GM23338 (cell line): Measurements from ENCODE around the gene FILIP1L. TPM values are rescaled to one million over a fixed set of nuclear protein-coding genes. Genes with fewer than 3 reads are reported as not detected.

ENCODE experiments used
- ATAC-seq: fragments of 200-7000 bp; cut with Tn5 transposase; 3 replicates; pipeline ENCODE4 v1.9.1; 2020
- DNase-seq: peaks from one replicate; pipeline ENCODE4 v3.0.0-alpha.2; 2015; ENCODE audit warnings: low spot score
- H2AFZ ChIP-seq: fragments of 200-600 bp; sonication (generic); 2 replicates; pipeline ENCODE4 v1.8.0; 2016; ENCODE audit warnings: antibody characterized with exemption, mild to moderate bottlenecking, moderate library complexity
- H3F3A ChIP-seq: fragments of 200-600 bp; sonication (generic); replicated peaks from 2 replicates; pipeline ENCODE4 v1.8.0; 2017; ENCODE audit warnings: antibody characterized with exemption, mixed run types, low read depth
- H3K27ac ChIP-seq: fragments of 200-600 bp; sonication (generic); 2 replicates; pipeline ENCODE4 v1.6.1; 2016; ENCODE audit warnings: low read depth
- H3K27me3 ChIP-seq: fragments of 200-600 bp; sonication (generic); 2 replicates; pipeline ENCODE4 v1.8.0; 2016; ENCODE audit warnings: mild to moderate bottlenecking, mixed run types, moderate library complexity; ENCODE audit not compliant: insufficient read depth
- H3K36me3 ChIP-seq: fragments of 200-600 bp; sonication (generic); 2 replicates; pipeline ENCODE4 v1.8.0; 2016; ENCODE audit warnings: mild to moderate bottlenecking; ENCODE audit not compliant: insufficient read depth
- H3K4me1 ChIP-seq: fragments of 200-600 bp; sonication (generic); 2 replicates; pipeline ENCODE4 v1.8.0; 2016; ENCODE audit warnings: mild to moderate bottlenecking, moderate library complexity; ENCODE audit not compliant: insufficient read depth
- H3K4me2 ChIP-seq: fragments of 200-600 bp; sonication (generic); 2 replicates; pipeline ENCODE4 v1.7.1; 2017; ENCODE audit warnings: mixed run types
- H3K4me3 ChIP-seq: fragments of 200-600 bp; sonication (generic); 2 replicates; pipeline ENCODE4 v1.6.1; 2016; ENCODE audit warnings: mixed run types
- H3K79me2 ChIP-seq: fragments of 200-600 bp; sonication (generic); replicated peaks from 2 replicates; pipeline ENCODE4 v1.8.0; 2017; ENCODE audit warnings: mild to moderate bottlenecking; ENCODE audit not compliant: insufficient read depth
- H3K9me2 ChIP-seq: fragments of 200-600 bp; sonication (generic); 2 replicates; pipeline ENCODE4 v1.8.0; 2017; ENCODE audit not compliant: insufficient read depth
- H4K20me1 ChIP-seq: fragments of 200-600 bp; sonication (generic); replicated peaks from 2 replicates; pipeline ENCODE4 v1.8.0; 2017; ENCODE audit warnings: mild to moderate bottlenecking; ENCODE audit not compliant: insufficient read depth
- H3K27ac Mint-ChIP-seq: 2 replicates; pipeline ENCODE4 v1.8.0; 2020; ENCODE audit warnings: inconsistent platforms, mild to moderate bottlenecking, moderate library complexity, mixed read lengths
- H3K27me3 Mint-ChIP-seq: 3 replicates; pipeline ENCODE4 v1.8.0; 2022; ENCODE audit warnings: low read depth, mild to moderate bottlenecking, moderate library complexity, mixed read lengths, inconsistent platforms; ENCODE audit not compliant: insufficient read depth, poor library complexity
- H3K36me3 Mint-ChIP-seq: 3 replicates; pipeline ENCODE4 v1.8.0; 2021; ENCODE audit warnings: low read depth, mild to moderate bottlenecking, inconsistent platforms, moderate library complexity, mixed read lengths
- H3K4me1 Mint-ChIP-seq: 3 replicates; pipeline ENCODE4 v1.8.0; 2020; ENCODE audit warnings: mild to moderate bottlenecking, inconsistent platforms, mixed read lengths
- H3K4me3 Mint-ChIP-seq: 3 replicates; pipeline ENCODE4 v1.8.0; 2021; ENCODE audit warnings: moderate library complexity, mild to moderate bottlenecking, inconsistent platforms, mixed read lengths
- H3K9me3 Mint-ChIP-seq: 3 replicates; pipeline ENCODE4 v1.8.0; 2020; ENCODE audit warnings: moderate library complexity, mild to moderate bottlenecking, inconsistent platforms, mixed read lengths
- CREB1 ChIP-seq: fragments of 250-450 bp; sonication (Bioruptor Pico); IDR thresholded peaks from 2 replicates; pipeline ENCODE4 v1.5.0; 2020; ENCODE audit warnings: low read depth, mild to moderate bottlenecking, moderate library complexity
- CTCF ChIP-seq, 2 experiments: fragments of 200-600 bp in 1 of 2; sonication (generic) in 1 of 2; conservative IDR thresholded peaks; 2 replicates each; pipeline versions ENCODE4 v1.5.1 to v1.6.1; 2016 to 2017; ENCODE audit warnings: antibody characterized with exemption in 2 of 2, low read depth in 2 of 2, mild to moderate bottlenecking in 2 of 2, moderate library complexity in 1 of 2
- ETS1 ChIP-seq: IDR thresholded peaks from 2 replicates; pipeline ENCODE4 v1.6.1; 2016; ENCODE audit warnings: antibody characterized with exemption
- EZH2 ChIP-seq: fragments of 200-600 bp; sonication (generic); IDR thresholded peaks from one replicate; pipeline ENCODE4 v1.8.0; 2017; ENCODE audit warnings: antibody characterized with exemption, mild to moderate bottlenecking, low read depth; ENCODE audit not compliant: unreplicated experiment
- EZH2phosphoT487 ChIP-seq: fragments of 200-600 bp; sonication (generic); IDR thresholded peaks from one replicate; pipeline ENCODE4 v1.8.1; 2018; ENCODE audit warnings: antibody characterized with exemption; ENCODE audit not compliant: unreplicated experiment
- JUNB ChIP-seq: IDR thresholded peaks from one replicate; pipeline ENCODE4 v1.6.1; 2016; ENCODE audit warnings: antibody characterized with exemption; ENCODE audit not compliant: unreplicated experiment
- POLR2AphosphoS5 ChIP-seq: IDR thresholded peaks from 2 replicates; pipeline ENCODE4 v1.6.1; 2016; ENCODE audit warnings: antibody characterized with exemption, low read depth
- STAT1 ChIP-seq: IDR thresholded peaks from one replicate; pipeline ENCODE4 v1.6.1; 2016; ENCODE audit warnings: antibody characterized with exemption; ENCODE audit not compliant: unreplicated experiment
- ZNF114 ChIP-seq: fragments of 250-450 bp; sonication (Bioruptor Pico); IDR thresholded peaks from 2 replicates; pipeline ENCODE4 v1.5.0; 2020; ENCODE audit warnings: mild to moderate bottlenecking, moderate library complexity
- ZNF462 ChIP-seq: fragments of 250-450 bp; sonication (Bioruptor Pico); IDR thresholded peaks from 2 replicates; pipeline ENCODE4 v1.5.0; 2020; ENCODE audit warnings: mild to moderate bottlenecking, moderate library complexity
- polyA plus RNA-seq: library from polyadenylated mRNA; unstranded; fragments of >200 nt; fragmentation: Nextera tagmentation; extraction: Ambion mirVana; gene quantifications from 2 replicates; pipeline ENCODE4 v1.2.1, GENCODE V29; 2016
- total RNA-seq: library from RNA; depleted of rRNA; stranded (reverse); fragments of >200 nt; shearing (Covaris generic); gene quantifications from 2 replicates; pipeline ENCODE4 v1.2.3, GENCODE V29; 2014

FILIP1L gene
- total and polyA plus RNA-seq, 2 experiments from 2014 or later = 1.6 TPM; not detected in 1

GRCh38 chr3:99910752-99911290 lies 203.5 kb downstream of the FILIP1L start (continued):
- TF ChIP-seq CTCF (conservative IDR thresholded peaks at IDR 0.05; ENCODE audit: low read depth in 2 of 2) = no peak
- no peak for TF ChIP-seq ETS1
- no peak for TF ChIP-seq EZH2phosphoT487

- Mint-ChIP-seq H3K4me1 (peaks cover 40% of the 10 kb centered on the region), H3K36me3 (no peaks in the 10 kb centered on the region), H3K27ac (no peak overlapping the region), H3K4me3 (no peak overlapping the region), H3K27me3 (no peaks in the 10 kb centered on the region), H3K9me3 (no peaks in the 10 kb centered on the region)
- Histone ChIP-seq H3K27me3 (no peaks in the 10 kb centered on the region), H3K9me2 (no peaks in the 10 kb centered on the region), H3K79me2 (peaks cover 5% of the 10 kb centered on the region; the same call in 1 of the 2 replicates), H3K4me2 (0 out of 2 replicates have a peak overlapping the region, but pooled peaks have one; percentile 7), H4K20me1 (no peaks in the 10 kb centered on the region; the same call in 1 of the 2 replicates), H2AFZ (no peak overlapping the region), H3K27ac (no peak overlapping the region), H3K36me3 (no peaks in the 10 kb centered on the region), H3K4me3 (no peak overlapping the region), H3F3A (no peaks in the 10 kb centered on the region), H3K4me1 (peaks cover 25% of the 10 kb centered on the region)
- no peak for TF ChIP-seq ZNF462
- no peak for TF ChIP-seq ZNF114 (CRISPR knock-in tag)
- no peak for TF ChIP-seq EZH2phosphoT487
- no peak for TF ChIP-seq CTCF (conservative IDR thresholded peaks at IDR 0.05; ENCODE audit: low read depth in 2 of 2)
- TF ChIP-seq CREB1 (CRISPR knock-in tag) = no peak
- TF ChIP-seq POLR2AphosphoS5 = no peak
- no peak for TF ChIP-seq ETS1
- no peak for TF ChIP-seq EZH2
- no peak for TF ChIP-seq JUNB
- no peak for TF ChIP-seq STAT1
- ATAC-seq (no peak), DNase-seq (no peak)
Measured at GRCh38 chr3:99909714-99910495, 204.4 kb downstream of the FILIP1L start.
